Transverse colon (tissue), 4 donors: Measurements from ENCODE around the gene EPHB4.

ENCODE experiments used
- POLR2A ChIP-seq: fragments of 450-650 bp; IDR thresholded peaks from one replicate; pipeline ENCODE4 v1.6.1; 2016; ENCODE audit warnings: antibody characterized with exemption, mild to moderate bottlenecking, moderate library complexity
- POLR2AphosphoS5 ChIP-seq, 3 donors: sonication (generic); formaldehyde crosslinking; IDR thresholded peaks; one replicate each; pipeline ENCODE4 v1.6.1; 2016; ENCODE audit warnings: antibody characterized with exemption in 3 of 3
- TF ChIP-seq, protein P1 (sequence below), 5 experiments: fragments of 200-600 bp in 3 of 5; fragments of 450-650 bp in 2 of 5; sonication (generic) in 3 of 5; IDR thresholded peaks; 1 replicate in 2 of 5; 2 replicates in 3 of 5; pipeline ENCODE4 v1.5.1; 2016 to 2017; ENCODE audit warnings: antibody characterized with exemption in 5 of 5, inconsistent platforms in 3 of 5, mild to moderate bottlenecking in 2 of 5, moderate library complexity in 1 of 5

GRCh38 chr7:100863406-100863950, 36.2 kb upstream of the EPHB4 start:
- TF ChIP-seq, protein P1, sequence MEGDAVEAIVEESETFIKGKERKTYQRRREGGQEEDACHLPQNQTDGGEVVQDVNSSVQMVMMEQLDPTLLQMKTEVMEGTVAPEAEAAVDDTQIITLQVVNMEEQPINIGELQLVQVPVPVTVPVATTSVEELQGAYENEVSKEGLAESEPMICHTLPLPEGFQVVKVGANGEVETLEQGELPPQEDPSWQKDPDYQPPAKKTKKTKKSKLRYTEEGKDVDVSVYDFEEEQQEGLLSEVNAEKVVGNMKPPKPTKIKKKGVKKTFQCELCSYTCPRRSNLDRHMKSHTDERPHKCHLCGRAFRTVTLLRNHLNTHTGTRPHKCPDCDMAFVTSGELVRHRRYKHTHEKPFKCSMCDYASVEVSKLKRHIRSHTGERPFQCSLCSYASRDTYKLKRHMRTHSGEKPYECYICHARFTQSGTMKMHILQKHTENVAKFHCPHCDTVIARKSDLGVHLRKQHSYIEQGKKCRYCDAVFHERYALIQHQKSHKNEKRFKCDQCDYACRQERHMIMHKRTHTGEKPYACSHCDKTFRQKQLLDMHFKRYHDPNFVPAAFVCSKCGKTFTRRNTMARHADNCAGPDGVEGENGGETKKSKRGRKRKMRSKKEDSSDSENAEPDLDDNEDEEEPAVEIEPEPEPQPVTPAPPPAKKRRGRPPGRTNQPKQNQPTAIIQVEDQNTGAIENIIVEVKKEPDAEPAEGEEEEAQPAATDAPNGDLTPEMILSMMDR (IDR thresholded peaks at IDR 0.05): no peak
- TF ChIP-seq POLR2A: no peak
- no peak for TF ChIP-seq POLR2AphosphoS5 (IDR thresholded peaks at IDR 0.05)
